Measurements from ENCODE around the gene CUEDC1.

CUEDC1 gene

GRCh38 chr17:57916925-57917858, 38.0 kb downstream of the CUEDC1 start:
- FAIRE-seq (no peak), DNase-seq (ENCODE audit: low spot score) (peak; percentile 10)

DNA sequence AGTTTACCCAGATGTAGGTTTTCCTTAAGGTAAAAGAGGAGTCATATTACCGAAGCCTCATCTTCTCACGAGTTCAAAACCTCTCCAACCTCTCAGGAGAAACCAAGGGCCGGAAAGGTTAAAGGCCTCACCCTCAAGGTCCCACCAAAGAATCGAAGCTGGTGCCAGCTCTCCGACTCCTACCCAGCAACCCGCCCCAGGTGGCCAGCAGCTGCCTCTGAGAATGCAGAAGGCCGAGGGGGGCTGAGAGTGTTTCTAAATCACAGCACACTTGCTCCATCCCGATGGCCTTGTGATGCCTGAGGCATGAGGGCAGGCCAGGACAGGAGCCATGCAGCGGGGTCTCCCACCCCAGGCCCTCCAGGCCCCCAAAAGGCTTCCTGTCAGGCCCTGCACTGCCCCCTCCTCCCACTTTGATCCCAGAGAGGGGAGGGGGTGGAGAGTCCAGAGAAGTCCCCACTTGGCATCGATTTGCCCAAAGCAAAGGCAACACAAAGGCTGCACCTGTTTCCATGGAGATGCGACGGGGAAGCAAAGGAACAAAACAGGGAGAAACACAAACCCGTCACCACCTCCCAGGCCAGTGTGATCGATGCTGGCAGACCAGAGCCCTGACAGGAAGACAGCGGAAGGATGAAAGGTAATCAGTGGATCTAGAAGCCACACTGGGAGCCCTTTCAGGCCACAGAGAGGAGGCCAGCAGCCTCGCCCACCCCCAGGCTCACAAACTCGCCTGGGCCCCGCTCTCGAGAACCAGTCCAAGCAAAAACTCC, 39.0 kb downstream of the CUEDC1 start:
- no peak for DNase-seq (ENCODE audit: low spot score)
- FAIRE-seq, result no peak

DNA sequence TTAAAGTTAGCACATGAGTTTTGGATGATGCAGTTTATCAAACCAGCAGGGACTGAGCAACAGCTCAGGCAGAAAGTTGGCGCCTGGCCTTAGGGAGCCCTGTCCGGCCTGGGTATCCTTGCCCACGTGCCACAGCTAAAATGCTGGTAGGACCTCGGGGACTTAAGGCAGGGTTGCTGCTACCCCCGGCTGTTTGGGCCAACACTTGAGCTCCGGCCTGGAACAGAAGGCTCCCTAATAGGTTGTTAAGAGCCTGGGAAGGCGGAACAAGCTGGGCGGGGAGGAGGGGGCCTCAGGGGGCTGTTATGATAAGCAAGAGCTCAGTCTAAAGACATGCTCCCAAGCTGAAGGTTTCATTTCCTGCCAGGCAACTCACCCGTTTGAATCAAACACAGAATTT, 39.7 kb downstream of the CUEDC1 start:
- DNase-seq (ENCODE audit: low spot score), result no peak
- FAIRE-seq, result no peak

- DNase-seq (ENCODE audit: low spot score), result no peak
- no peak for FAIRE-seq
Observed at GRCh38 chr17:57914273-57915142, 40.7 kb downstream of the CUEDC1 start.

DNA sequence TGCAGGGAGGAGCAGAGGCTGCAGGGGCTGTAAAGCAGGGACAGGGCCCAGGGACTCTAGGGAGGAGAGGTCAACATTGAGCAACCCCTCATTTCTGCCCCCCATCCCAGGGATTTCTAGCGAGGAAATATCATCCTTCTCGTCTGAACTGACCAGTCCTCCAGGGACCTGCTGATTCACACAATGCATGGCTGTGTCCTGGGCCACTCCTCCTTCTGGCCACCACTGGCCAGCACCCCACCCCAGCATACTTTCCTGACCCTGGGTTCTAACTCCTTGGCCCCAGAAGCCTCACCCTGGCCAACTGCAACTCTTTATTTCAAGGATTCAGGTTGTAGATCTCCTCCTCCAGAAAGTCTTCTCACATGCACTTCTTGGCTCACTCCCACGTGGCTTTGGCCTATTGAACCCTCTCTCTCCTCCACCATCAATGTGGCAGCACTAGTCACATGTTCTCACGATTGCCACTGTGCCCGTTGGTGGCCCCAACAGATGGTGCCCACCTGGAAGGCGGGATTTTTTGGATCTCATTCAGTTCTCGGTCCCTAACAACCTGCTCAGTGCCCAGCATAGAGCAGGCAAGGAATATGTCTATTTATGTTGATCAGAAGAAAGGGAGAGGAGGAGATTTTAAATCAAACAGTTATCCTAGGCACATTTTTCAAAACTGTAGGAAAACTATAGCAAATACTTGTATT, 41.5 kb downstream of the CUEDC1 start:
- no peak for FAIRE-seq

GRCh38 chr17:57911834-57912673, 43.2 kb downstream of the CUEDC1 start:
- FAIRE-seq (no peak), DNase-seq (ENCODE audit: low spot score) (no peak)

More for the DNA sequence above, 41.5 kb downstream of the CUEDC1 start:
- no peak for DNase-seq (ENCODE audit: low spot score)

DNA sequence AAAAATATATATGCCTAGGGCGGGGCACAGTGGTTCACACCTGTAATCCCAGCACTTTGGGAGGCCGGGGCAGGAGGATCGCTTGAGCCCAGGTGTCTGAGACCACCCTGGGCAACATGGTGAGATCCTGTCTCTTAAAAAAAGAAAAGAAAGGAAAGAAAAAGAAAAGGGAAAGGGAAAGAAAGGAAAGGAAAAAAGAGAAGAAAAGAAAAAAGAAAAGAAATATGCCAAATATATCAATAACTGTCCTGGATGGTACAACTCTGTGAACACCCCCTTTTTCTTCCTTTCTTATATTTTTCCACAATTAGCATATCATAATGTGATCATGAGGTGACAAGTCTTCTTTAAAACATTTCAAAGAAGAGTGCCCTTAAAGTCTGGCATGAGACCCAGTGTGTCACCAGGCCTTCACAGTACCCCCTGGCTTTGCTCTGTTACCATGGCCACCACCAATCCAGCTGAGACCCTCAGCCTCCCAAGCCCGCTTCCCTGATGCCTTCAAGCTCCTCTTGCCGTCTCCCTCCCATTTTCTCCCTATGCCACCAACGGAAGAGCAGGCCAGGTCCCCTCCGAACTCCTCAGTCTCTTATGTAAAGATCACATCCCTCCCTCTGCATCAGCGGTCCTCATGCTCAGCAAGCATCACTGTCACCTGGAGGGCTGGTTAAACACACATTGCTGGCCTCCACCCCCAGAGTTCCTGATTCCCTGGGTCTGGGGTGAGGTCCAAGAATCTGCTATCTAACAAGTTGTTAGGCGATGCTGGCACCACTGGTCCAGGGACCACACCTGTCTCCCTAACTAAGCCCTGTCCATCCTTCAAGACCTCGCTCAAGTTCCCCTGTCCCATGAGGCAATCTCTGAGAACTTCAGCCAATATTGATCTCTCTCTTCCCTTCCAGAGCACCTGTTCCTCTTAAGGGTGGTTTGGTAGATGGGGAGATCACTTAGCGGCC, 44.5 kb downstream of the CUEDC1 start:
- DNase-seq (ENCODE audit: low spot score), result no peak
- FAIRE-seq, result no peak

DNA sequence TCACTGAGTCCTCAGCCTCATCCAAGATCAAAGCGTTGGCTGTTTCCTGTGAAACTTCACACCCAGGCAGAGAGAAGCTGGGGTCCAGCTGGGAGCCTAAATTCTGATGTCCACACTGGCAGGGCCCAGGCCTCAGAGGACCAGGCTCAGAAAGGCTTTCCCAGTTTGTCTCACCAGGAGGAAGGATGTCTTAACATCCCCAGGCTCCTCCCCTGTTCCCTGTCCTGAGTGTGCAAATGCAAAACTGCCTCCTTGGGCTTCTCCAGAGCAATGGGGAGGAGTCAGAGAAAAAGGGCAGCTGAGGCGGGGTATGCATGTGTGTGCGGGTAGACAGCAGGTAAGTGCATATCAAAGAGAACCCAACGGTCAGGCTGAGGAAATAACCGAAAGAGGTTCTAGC, 45.7 kb downstream of the CUEDC1 start:
- no peak for DNase-seq (ENCODE audit: low spot score)
- FAIRE-seq, result no peak

DNA sequence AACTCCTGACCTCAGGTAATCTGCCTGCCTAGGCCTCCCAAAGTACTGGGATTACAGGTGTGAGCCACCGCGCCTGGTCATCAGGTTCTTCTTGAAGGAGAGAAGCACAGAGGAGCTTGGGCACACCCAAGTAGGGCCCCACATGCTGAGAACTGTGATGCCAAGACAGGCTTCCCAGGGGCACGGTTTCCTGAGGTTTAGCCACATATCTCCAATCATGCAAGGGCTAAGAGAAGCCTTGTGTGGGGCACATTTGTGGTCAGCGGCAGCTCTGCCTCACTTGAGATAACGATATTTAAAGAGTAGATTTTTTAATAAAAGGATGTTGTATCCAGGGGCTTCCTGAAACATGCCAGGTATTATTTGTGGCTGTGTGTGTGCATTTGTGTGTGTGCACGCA, 46.9 kb downstream of the CUEDC1 start:
- FAIRE-seq, result no peak
- DNase-seq (ENCODE audit: low spot score), result no peak

GRCh38 chr17:57906910-57907309, 48.3 kb downstream of the CUEDC1 start:
- FAIRE-seq (no peak), DNase-seq (ENCODE audit: low spot score) (no peak)

DNA sequence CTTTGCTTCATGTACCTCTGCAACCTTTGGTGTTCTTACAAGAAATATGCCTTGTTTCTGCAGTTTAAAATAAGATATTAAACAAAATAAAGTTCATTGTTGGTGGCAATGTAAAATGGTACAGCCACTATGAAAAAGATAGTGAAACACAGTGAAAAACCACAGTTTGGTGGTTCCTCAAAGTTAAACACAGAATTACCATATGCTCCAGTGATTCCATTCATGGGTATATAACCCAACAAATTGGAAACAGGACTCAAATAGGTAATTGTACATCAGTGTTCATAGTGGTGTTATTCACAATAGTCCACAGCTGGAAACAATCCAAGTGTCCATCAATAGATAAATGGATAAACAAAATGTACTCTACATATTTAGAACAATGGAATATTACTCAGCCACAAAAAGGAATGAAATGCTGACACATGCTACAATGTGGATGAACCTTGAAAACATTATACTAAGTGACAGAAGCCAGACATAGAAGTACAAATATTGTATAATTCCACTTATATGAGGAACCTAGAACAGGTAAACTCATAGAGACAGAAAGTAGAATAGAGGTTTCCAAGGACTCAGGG, 49.2 kb downstream of the CUEDC1 start:
- FAIRE-seq (no peak), DNase-seq (ENCODE audit: low spot score) (no peak)

GRCh38 chr17:57903961-57904360, 51.3 kb downstream of the CUEDC1 start:
- DNase-seq (ENCODE audit: low spot score), result no peak
- no peak for FAIRE-seq

DNA sequence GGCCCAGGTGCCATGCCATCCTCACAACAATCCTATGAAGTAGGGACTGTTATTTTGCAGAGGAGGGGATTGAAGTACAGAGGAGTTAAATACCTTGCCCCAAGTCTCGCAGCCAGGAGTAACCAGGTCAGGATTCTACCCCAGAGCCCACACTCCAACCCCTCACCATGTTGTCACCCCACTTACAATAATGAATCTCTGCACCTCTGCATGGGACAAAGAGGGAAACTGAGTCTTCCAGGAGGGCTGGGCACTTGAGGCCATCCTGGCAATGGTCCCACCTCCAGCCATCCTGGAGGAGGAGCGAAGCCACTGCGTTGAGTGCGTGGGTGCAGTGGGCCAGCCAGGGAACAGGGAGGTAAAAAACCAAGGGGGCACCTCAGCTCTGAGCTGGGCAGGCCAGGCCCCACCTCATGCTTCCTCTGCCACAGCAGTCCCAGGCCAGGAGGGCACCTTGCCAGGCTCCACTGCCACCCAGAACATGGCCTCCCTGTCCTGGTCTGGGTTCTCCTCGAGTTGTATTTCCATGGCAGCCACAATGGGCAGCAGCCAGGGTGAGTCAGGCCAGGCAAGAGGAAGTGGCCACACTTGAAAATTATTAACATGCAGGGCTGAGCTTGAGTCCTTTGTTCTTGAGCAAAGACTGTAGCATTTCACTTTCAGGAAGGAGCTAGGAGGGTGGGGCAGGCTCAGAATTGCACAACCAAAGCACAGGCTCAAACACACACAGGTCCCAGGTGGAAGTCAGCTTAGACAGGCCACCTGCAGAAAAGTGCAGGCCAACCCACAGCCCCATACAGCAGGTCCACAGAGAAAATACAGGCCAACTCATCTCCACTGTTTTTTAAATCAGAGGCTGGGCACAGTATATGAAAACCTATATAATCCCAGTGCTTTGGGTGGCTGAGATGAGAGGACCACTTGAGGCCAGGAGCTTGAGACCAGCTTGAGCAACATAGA, 52.1 kb downstream of the CUEDC1 start:
- peak; percentile 98 for DNase-seq (ENCODE audit: low spot score)

DNA sequence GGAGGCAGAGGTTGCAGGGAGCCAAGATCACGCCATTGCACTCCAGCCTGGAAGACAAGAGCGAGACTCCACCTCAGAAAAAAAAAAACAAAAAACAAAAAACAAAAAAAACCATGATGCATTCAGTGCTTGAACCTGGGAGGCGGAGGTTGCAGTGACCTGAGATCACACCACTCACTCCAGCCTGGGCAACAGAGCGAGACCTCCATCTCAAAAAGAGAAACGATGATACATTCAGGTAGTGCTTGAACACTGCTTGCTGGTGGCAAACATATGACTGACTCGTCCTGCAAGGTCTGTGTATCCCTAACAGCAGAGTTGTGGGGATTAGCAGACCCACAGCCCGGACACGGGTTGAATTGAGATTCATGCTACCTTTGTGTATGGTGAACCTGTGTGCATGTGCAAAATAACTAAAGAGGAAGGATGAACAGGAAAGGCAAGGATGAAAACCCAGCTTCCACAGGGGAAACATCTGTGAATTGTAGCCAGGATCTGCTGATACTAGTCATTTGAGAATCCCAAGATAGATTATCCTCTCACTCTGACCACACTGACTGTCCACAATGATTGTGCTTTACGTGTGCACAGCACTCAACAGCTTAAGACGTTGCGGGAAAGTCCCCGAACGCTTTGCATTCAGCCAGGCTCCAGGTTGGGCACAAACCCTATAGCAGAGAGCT, 53.0 kb downstream of the CUEDC1 start:
- peak; percentile 46 for FAIRE-seq
- peak; percentile 81 for DNase-seq (ENCODE audit: low spot score)

More for the DNA sequence above, 52.1 kb downstream of the CUEDC1 start:
- FAIRE-seq, result peak; percentile 93

- no peak for DNase-seq (ENCODE audit: low spot score)
- FAIRE-seq, result no peak
Observed at GRCh38 chr17:57900991-57901743, 54.0 kb downstream of the CUEDC1 start.

DNA sequence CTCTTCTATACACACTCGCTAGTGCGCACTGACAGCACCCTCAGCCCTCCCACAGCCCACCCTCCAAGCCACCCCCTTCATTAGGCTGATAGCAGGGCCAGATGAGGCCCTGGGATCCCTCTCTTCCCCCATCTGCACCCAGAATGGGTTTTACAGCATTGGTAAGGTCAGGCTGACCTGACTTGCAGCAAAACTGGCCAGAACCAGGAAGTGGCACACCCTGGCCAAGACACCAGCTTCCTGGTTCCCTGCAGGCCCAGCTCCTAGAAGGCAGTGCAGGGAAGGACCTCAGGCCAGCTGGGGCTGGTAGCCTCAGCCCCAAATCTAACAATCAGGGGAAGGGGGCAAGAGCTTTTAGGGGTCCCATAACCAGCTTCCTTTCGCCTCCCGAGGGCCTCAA, 55.4 kb downstream of the CUEDC1 start:
- FAIRE-seq, result no peak
- DNase-seq (ENCODE audit: low spot score), result no peak
